ENCODE data around the gene RNF25.

RNF25 gene

DNA sequence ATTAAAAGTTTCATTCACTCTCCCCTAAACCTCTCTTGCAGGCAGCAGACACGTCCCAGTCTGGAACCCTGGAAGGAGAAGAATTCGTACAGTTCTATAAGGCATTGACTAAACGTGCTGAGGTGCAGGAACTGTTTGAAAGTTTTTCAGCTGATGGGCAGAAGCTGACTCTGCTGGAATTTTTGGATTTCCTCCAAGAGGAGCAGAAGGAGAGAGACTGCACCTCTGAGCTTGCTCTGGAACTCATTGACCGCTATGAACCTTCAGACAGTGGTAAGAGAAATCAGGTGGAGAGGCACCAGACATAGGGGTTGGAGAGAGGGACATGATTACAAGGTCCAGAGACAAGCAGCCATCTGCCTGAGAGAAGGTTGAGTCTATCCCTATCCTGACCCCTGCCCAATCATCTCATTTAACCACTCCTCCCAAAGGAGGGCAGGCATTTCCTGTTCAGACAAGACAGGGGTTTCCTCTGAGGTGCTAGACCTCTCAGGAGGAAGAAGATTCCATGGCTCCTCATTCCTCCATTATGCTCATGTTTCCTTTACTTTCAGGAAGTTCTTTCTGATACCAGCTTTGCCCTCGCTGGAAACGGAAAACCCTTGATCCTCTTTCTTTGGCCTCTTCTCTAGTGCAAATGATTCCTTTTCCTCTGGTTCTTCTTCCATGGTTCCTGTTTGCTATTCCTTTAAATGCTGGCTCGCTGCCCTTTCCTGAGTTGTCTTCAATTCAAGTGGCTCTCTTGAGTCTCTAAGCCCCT lies 49.0 kb downstream of the RNF25 start:
- H3K36me3 ChIP-seq (ENCODE audit: control insufficient read depth, insufficient read depth, low read length) = no peaks in the 10 kb centered on the region
- H3K9ac ChIP-seq = no peak overlapping the region
- no peak overlapping the region for H3K4me3 ChIP-seq (ENCODE audit: low read depth, low read length)
- no peak for TF ChIP-seq CTCF (IDR thresholded peaks at IDR 0.05)
- H3K27ac ChIP-seq = no peak overlapping the region
- H3K27me3 ChIP-seq (ENCODE audit: control insufficient read depth, insufficient read depth, low read length) = no peaks in the 10 kb centered on the region
- H3K4me1 ChIP-seq = peaks cover 5% of the 10 kb centered on the region
- no peaks in the 10 kb centered on the region for H3K9me3 ChIP-seq (ENCODE audit: control insufficient read depth, low read length)
- H3K79me2 ChIP-seq = no peaks in the 10 kb centered on the region
- no peak overlapping the region for H2AFZ ChIP-seq
- H3K4me2 ChIP-seq (ENCODE audit: low read length) = peak overlapping the region; percentile 6

DNA sequence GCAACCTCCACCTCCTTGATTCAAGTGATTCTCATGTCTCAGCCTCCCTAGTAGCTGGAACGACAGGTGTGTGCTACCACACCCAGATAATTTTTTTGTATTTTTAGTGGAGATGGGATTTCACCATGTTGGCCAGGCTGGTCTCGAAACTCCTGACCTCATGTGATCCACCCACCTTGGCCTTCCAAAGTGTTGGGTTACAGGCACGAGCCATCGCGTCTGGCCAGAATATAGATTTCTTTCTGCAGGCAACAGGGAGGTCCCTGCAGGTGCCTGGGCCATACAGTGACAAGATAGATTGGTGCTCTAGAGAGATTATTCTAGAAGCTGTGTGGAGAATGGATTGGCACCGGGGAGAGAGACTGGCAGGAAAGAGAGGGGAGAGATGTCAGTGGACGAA lies 50.8 kb downstream of the RNF25 start:
- Histone ChIP-seq H3K4me1 (peaks cover 5% of the 10 kb centered on the region), H3K4me3 (ENCODE audit: low read depth, low read length) (no peak overlapping the region), H3K27ac (no peak overlapping the region), H3K9ac (no peak overlapping the region), H3K36me3 (ENCODE audit: control insufficient read depth, insufficient read depth, low read length) (no peaks in the 10 kb centered on the region), H3K27me3 (ENCODE audit: control insufficient read depth, insufficient read depth, low read length) (no peaks in the 10 kb centered on the region), H3K9me3 (ENCODE audit: control insufficient read depth, low read length) (no peaks in the 10 kb centered on the region), H3K79me2 (no peaks in the 10 kb centered on the region), H2AFZ (no peak overlapping the region), H3K4me2 (ENCODE audit: low read length) (no peak overlapping the region)
- no peak for TF ChIP-seq CTCF (IDR thresholded peaks at IDR 0.05)

GRCh38 chr2:218618102-218618860 lies 53.5 kb downstream of the RNF25 start:
- H3K4me2 ChIP-seq (ENCODE audit: low read length) = no peak overlapping the region
- H3K36me3 ChIP-seq (ENCODE audit: control insufficient read depth, insufficient read depth, low read length) = no peaks in the 10 kb centered on the region
- no peak for TF ChIP-seq CTCF (IDR thresholded peaks at IDR 0.05)
- H3K4me3 ChIP-seq (ENCODE audit: low read depth, low read length) = no peak overlapping the region
- no peak overlapping the region for H3K9ac ChIP-seq
- no peaks in the 10 kb centered on the region for H3K79me2 ChIP-seq
- H3K4me1 ChIP-seq = peaks cover 5% of the 10 kb centered on the region
- H3K27me3 ChIP-seq (ENCODE audit: control insufficient read depth, insufficient read depth, low read length) = no peaks in the 10 kb centered on the region
- H3K9me3 ChIP-seq (ENCODE audit: control insufficient read depth, low read length) = no peaks in the 10 kb centered on the region
- no peak overlapping the region for H3K27ac ChIP-seq
- no peak overlapping the region for H2AFZ ChIP-seq

- no peaks in the 10 kb centered on the region for H3K79me2 ChIP-seq
- TF ChIP-seq CTCF (IDR thresholded peaks at IDR 0.05) = no peak
- no peaks in the 10 kb centered on the region for H3K9me3 ChIP-seq (ENCODE audit: control insufficient read depth, low read length)
- no peak overlapping the region for H2AFZ ChIP-seq
- no peak overlapping the region for H3K9ac ChIP-seq
- no peaks in the 10 kb centered on the region for H3K4me1 ChIP-seq
- no peaks in the 10 kb centered on the region for H3K27me3 ChIP-seq (ENCODE audit: control insufficient read depth, insufficient read depth, low read length)
- no peak overlapping the region for H3K4me3 ChIP-seq (ENCODE audit: low read depth, low read length)
- H3K36me3 ChIP-seq (ENCODE audit: control insufficient read depth, insufficient read depth, low read length) = no peaks in the 10 kb centered on the region
- H3K4me2 ChIP-seq (ENCODE audit: low read length) = no peak overlapping the region
- no peak overlapping the region for H3K27ac ChIP-seq
Observed at GRCh38 chr2:218615868-218616315, 55.9 kb downstream of the RNF25 start.

Measured in parathyroid adenoma (tissue), 2 donors.